Breast epithelium (tissue), 3 donors: ENCODE results near the gene FCAMR.

Experiments
- CTCF ChIP-seq, 3 donors: fragments of 450-650 bp; IDR thresholded peaks; one replicate each; pipeline ENCODE4 v1.5.1; 2016 to 2017; ENCODE audit warnings: antibody characterized with exemption in 3 of 3, mild to moderate bottlenecking in 3 of 3, moderate library complexity in 3 of 3
- POLR2A ChIP-seq: fragments of 450-650 bp; IDR thresholded peaks from one replicate; pipeline ENCODE4 v1.6.1; 2016; ENCODE audit warnings: antibody characterized with exemption, mild to moderate bottlenecking, moderate library complexity
- POLR2AphosphoS5 ChIP-seq, 3 donors: sonication (generic); formaldehyde crosslinking; IDR thresholded peaks; one replicate each; pipeline ENCODE4 v1.6.1; 2017; ENCODE audit warnings: antibody characterized with exemption in 3 of 3

- TF ChIP-seq CTCF (IDR thresholded peaks at IDR 0.05): no peak
- no peak for TF ChIP-seq POLR2A
- no peak for TF ChIP-seq POLR2AphosphoS5 (IDR thresholded peaks at IDR 0.05)
Measured at GRCh38 chr1:206970446-206970845, at the start of gene FCAMR.
